Suppressor macrophage (primary cell): ENCODE data around the gene FAM241B.
A peak's percentile ranks its signal among the peaks of the same experiment; 100 is the strongest.

Experiments
- DNase-seq, 4 experiments: peaks; one replicate each; pipeline ENCODE4 v3.0.0-alpha.2; 2020 to 2022
- total RNA-seq, 17 experiments: gene quantifications; one replicate each; lab custom pipeline; 2026; ENCODE audit warnings: mixed read lengths in 6 of 17, inconsistent platforms in 3 of 17; lab: John Stamatoyannopoulos, UW

The FAM241B gene
- total RNA-seq, result 0 to 0.99 (median 0.20) reads per million in 17 experiments

- peak; percentile 56 to 79 (median 64) for DNase-seq
Observed at GRCh38 chr10:69629897-69630650, at the start of gene FAM241B. Gene FAM241B (plus strand): TSS chr10:69630247. CDS start chr10:69631744, 1,497 bp downstream.

- DNase-seq, result no peak
Observed at GRCh38 chr10:69580435-69580834, 49.6 kb upstream of the FAM241B start.

- no peak for DNase-seq
Observed at GRCh38 chr10:69583106-69583505, 46.9 kb upstream of the FAM241B start.

GRCh38 chr10:69584624-69585023 is 45.4 kb upstream of the FAM241B start:
- DNase-seq, result no peak

- DNase-seq, result no peak
Observed at GRCh38 chr10:69588358-69588757, 41.7 kb upstream of the FAM241B start.

- DNase-seq, result no peak
Observed at GRCh38 chr10:69600761-69601330, 29.2 kb upstream of the FAM241B start.

GRCh38 chr10:69609077-69609476 is 21.0 kb upstream of the FAM241B start:
- DNase-seq, result no peak

- no peak for DNase-seq
Observed at GRCh38 chr10:69612760-69613159, 17.3 kb upstream of the FAM241B start.

GRCh38 chr10:69614130-69614529 is 15.9 kb upstream of the FAM241B start:
- no peak for DNase-seq

GRCh38 chr10:69616358-69616757 is 13.7 kb upstream of the FAM241B start:
- no peak for DNase-seq

- no peak for DNase-seq
Observed at GRCh38 chr10:69618746-69619145, 11.3 kb upstream of the FAM241B start.

- no peak for DNase-seq
Observed at GRCh38 chr10:69619626-69620025, 10.4 kb upstream of the FAM241B start.

GRCh38 chr10:69620625-69621024 is 9.4 kb upstream of the FAM241B start:
- DNase-seq, result no peak

GRCh38 chr10:69624245-69624786 is 5.7 kb upstream of the FAM241B start:
- peak in 1 of 4 experiments; percentile 29 for DNase-seq

GRCh38 chr10:69626826-69627225 is 3.2 kb upstream of the FAM241B start:
- DNase-seq, result no peak

GRCh38 chr10:69628891-69629290 is 1.2 kb upstream of the FAM241B start:
- DNase-seq, result no peak

GRCh38 chr10:69629519-69629896 is 539 bp upstream of the FAM241B start:
- no peak for DNase-seq

- DNase-seq, result no peak
Observed at GRCh38 chr10:69630651-69631400, 779 bp downstream of the FAM241B start.

GRCh38 chr10:69631566-69631965 is 1.5 kb downstream of the FAM241B start:
- no peak for DNase-seq

- DNase-seq, result no peak
Observed at GRCh38 chr10:69632516-69633199, 2.6 kb downstream of the FAM241B start.

- no peak for DNase-seq
Observed at GRCh38 chr10:69633673-69634635, 3.9 kb downstream of the FAM241B start.
